ENCODE data around the gene CLPX.
"Not testable (repeated sequence)": the region's sequence is repeated elsewhere in the genome, so short reads cannot be mapped to it uniquely, and the experiment has no call there.

The CLPX gene

DNA sequence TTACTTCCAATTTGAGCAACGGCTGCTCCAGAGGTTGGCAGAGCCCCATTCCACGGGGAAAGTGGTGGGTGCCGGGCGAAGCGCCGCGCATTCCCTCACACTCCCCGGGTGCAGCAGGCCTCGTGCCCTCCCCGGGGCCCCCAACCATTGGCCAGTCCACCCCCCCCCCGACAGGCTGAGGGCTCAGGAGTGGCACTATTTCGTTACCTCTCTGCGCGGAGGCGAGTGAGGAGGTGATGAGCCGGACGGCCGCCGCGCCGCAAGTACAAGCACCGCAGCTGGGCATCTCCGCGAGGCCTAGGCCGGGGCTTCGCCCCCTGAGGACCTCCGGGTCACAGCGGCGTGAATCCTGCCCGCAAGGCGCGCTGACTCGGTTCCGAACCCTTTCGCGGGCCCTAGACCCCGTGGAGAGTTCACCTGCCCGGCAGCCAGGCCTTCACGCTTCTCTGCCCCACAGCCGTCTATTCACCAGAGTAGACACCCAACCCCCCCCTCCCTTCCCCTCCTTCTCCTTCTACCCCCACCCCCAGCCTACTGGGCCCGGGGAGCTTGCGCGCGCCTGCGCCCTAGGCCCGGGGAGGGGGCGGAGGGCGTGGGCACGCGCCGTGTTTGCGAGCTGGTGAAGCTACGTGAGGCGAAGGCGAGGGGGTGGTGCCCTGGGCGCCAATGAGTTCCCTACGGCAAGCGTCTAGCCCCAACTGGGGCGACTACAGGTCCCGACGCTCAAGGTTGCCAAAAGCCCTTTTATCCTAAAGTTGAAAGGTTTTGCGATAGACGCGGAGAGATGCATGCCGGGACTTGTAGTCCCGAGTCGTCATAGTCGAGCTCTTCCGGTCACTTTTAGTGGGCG is at the start of gene CLPX:
CLPX (minus strand) TSS at position 475 of the 850 bp plus-strand sequence; CDS start at position 286, 189 bp downstream.
- DNase-seq: peak; percentile 46 to 94 (median 88)

GRCh38 chr15:65233696-65234095 is 48.6 kb upstream of the CLPX start:
- DNase-seq: no peak

- DNase-seq: no peak
Observed at GRCh38 chr15:65232520-65232919, 47.4 kb upstream of the CLPX start.

DNA sequence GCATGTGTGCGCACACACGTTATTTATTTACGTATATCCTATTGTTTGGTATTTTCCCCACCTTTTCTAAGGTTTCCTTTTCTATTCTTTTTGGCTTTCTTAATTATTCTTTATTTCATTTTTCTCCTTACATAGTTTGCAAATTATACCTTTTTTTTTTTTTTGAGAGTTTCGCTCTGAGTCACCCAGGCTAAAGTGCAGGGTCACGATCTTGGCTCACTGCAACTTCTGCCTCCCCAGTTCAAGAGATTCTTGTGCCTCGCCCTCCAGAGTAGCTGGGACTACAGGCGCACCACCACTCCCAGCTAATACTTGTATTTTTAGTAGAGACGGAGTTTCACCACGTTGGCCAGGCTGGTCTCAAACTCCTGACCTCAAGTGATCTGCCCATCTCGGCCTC is 46.2 kb upstream of the CLPX start:
- DNase-seq: no peak

- not testable (repeated sequence) for DNase-seq
Observed at GRCh38 chr15:65226901-65227300, 41.8 kb upstream of the CLPX start.

DNA sequence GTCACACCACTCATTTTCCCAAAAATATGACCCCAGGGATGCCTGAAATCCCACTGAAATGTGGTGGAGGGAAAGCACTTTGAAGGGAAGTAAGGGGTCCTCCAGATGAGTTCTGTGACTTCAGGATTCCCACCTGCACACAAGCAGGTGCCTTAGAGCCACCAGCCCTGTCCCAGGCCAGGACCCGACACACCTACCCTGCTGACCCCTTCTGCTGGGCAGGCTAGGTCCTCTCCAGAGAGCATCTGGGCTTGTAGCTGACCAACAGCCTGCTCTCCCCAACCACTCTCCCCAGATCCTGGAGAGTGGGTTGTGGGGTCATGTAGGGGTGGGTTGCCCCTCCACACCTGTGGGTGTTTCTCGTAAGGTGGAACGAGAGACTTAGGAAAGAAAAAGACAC is 41.1 kb upstream of the CLPX start:
- DNase-seq: no peak

DNA sequence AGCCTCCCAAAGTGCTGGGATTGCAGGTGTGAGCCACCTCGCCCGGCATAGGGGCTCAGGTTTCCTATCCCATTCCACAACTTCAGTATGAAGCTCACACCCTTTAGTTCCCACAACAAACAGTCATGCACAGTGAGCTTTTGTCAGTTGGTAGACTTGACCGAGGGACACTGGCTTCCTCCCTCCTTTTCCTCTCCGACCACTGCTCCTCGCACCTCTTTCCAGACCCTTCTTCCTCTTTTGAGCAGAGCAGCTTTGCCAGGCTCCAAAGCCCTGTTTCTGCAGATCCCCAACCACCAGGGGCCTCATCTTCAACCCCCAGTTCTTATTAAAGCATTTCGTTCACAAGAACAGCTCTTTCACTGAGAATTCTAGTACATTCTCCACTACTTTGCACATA is 38.9 kb upstream of the CLPX start:
- no peak for DNase-seq

DNA sequence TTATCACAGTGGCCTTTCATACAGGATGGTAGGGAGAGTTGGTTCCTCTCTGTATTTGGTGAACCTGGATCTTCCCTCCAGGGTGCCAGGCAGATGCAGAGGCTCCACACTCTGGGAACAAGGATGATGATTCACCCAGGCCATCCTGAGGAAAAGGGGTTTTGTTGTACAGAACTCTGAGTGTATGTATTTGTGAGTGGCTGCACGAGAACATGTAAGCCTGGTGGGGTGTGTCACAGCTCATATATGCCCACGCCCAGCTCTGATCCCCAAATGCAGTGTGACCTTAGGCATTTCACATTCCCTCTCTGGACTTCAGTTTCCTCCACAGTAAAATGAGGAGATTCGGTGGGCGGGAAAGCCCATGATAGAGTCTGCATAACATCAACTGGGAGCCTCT is 37.7 kb upstream of the CLPX start:
- DNase-seq: no peak

DNA sequence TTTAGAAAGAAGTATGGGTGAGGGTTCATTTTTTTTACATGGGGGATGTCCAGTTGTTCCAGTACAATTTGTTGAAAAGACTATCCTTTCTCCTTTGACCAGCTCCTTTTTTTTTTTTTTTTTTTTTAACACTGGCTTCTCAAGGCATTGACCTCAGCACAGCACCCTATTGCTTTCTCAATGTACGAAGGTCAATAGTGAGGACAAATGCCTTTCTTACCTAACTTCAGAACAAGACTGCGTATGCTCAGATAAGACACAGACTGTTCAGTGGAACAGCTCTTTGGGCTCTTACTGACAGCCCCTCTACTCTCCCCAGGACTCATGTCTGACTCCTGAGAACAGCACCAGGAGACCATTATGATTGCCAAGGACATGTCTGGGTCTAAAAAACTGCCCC is 36.6 kb upstream of the CLPX start:
- no peak for DNase-seq

GRCh38 chr15:65219137-65219536 is 34.0 kb upstream of the CLPX start:
- DNase-seq: no peak

DNA sequence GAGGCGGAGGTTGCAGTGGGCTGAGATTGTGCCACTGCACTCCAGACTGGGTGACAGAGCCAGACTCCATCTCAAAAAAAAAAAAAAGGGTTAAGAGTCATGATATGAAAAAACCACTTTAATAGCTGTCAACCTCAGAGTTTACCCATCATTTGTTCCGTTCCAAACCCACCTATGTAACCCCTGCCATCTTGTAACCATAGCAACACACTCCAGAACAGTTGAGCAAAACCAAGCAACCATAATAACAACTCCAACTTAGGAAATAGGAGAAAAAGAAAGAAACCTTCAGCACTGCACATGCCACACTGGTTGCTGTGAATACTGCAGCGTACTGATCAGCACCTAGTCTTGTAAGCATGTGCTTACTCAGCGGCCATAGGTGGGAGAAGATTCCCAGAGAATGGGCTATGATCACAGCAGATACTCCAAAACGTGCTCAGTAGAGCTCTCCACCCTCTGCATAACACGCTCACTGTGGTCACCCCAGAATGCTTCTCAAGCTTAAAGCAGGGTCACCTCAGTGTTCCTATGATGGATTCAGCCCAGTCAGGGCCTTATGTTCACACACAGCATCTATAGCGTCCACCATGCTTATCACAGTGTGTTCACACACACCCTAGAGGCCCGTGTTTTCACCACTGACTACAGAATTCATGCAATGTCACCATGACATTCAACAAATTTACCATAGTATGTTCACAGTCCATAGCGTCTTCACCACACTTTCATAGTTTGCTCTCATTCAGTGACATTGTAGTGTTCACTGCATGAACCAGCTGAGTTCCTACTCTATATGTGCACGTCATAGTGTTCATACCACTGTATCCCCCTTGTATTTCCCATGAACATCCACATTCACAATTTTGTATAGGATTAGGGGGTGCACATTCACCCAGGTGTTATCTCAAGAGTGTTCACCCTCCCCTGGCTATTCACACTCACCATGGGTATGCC is 32.7 kb upstream of the CLPX start:
- no peak for DNase-seq

- DNase-seq: no peak
Observed at GRCh38 chr15:65215496-65215895, 30.4 kb upstream of the CLPX start.

DNA sequence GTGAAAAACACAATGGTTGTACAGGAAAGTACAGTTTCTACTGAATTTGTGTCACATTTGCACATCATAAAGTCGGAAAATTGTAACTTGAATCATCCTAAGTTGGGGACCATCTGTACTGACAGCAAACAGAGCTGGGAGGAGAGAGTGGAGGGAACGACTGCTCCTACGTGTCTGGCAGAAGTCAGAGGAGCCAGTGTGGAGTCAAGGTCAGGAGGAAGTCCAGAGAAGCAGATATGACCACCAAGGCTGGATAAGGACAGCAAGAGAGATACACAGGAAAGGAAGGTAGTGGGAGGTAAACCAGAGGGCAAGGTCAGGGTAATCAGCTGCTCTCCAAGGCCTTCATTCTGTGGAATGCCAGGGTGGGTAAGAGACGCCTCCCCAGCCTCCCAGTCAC is 28.9 kb upstream of the CLPX start:
- no peak for DNase-seq

GRCh38 chr15:65213241-65213640 is 28.1 kb upstream of the CLPX start:
- DNase-seq: no peak

DNA sequence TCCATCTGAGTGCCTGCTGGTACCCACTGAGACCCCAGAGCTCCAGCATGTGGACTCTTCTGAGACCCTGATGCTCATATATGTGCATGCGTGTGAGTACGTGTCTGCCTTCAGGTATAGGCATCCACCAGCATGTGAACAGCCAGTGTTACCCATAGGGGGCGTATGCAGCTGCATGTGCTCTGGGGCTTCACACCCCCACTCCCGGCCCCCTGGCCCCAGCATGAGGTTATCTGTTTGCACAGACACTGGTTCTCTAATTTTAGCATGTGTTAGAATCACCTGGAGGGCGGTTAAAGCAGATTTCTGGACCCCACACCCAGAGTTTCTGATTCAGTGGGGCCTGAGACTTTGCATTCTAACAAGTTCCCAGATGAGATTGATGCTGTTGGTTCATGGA is 27.0 kb upstream of the CLPX start:
- DNase-seq: no peak

DNA sequence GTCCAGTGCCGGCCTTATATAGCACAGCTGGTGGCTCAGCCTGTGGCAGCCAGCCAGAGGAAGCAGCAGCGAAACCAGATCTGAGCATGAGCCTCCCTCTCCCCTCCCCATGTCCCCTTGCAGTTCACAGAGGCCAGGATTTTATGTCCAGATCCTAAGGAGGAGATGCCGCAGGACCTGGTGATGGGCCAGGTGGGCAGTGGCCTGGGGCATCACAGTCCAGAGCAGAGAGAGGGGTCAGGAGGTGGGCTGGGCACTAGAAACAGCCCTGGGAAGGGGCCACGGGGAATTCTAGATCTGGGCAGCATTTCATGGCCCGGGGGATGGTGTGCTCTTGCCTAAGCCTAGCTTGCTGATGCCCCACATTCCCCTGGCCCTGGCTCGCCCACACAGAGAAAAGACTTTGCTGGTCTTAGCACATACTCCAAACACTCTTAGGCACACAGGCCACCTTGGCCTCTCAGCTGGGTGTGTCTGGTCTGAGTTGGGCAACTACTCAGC is 26.4 kb upstream of the CLPX start:
- DNase-seq: no peak

DNA sequence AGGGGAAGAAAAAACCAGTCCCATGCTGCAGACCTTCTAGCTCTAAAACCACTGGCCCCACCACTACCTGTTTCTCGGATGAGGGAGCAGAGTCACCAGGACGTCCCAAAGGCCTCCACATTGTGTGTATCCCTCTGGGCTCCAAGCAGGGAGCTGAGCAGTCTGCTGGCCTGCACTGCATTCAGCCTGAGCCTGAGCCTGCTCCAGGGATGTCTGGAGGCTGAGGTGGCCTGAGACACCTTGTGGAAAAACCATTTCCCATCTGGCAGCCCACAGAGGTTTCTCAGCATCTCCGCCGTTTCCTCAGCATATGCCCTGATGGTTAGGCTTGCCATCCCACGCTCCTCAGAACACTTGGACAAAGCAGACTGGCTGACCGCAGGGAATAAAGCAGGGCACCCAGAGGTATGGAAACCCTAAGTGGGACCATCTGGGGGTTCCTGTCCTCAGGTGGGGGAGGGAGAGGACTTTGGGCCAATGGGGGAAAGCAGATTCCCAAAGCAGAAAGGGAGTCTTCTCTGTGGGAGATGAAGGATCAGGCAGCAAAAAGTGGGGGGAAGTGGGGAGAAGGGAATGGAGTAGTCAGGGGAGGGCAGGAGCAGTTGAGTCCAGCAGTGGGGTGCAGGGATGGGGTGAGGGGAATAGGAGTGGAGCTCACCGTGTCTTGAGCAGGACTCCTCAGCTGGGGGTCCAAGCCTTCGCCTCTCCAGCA is 25.8 kb upstream of the CLPX start, which contains the start of gene CILP:
CILP (minus strand) TSS at position 704 of the 712 bp plus-strand sequence. CDS start 1,718 bp downstream, outside the sequence.
- DNase-seq: no peak

DNA sequence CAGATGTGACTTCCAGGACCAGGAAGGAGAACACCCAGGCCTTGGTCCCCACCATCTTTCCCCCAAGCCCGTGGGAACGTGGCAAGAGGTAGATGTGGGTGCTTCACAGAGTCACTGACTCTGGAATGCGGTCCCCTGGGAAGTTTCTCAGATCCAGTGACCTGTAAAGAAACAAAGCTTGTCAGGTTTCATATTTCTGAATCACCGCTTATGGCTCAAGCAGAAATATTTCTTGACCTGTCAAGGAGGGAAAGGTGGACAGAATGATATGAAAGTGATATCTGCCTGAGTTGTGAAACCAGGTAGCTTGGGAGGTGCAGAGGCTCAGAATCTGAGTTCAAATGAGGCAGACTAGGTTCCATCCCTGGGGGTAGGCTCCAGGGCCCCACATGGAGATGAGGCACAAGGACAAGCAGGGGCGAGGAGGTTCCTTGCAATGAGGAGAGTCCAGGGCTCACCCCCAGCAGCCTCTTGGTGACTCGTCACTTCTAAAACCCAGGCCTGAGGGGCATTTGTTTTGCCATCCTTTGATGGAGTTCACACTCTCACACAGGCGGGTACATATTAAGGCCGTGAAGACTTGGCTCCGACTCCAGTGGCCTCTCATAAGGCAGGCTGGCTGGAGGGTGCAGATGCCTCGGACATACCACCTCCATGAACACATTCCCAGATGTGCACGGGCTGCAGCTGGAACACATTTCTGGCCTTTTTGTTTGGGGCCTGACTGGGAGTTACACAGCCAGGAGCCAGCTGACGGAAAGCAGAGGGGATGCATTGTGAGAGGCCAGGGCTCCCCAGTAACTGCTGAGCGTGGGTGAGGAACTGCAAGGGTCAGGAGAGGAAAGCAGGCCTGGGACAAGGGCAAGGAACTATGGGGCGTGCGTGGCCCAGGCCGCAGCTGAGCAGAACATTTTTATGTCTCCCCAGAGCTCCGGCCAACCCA is 24.8 kb upstream of the CLPX start:
- no peak for DNase-seq

DNA sequence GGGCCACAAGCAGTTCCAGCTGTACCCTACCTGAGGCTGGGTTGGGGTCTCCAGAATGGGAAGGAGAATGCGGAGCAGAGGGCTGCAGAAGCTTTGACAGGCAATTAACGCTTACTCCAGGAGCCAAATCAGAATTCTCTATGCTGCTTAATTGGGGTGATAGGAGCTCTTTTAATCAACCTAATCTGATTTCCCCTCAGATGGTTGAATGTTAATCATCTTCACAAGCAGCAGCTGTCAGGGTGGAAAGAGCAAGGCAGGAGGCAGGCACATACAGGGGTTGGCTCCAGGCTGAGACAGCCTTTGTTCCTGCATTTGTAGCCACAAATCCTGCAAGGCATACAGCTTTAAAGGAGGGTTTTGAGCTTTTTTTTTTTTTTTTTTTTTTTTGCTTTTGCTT is 23.5 kb upstream of the CLPX start:
- no peak for DNase-seq

DNA sequence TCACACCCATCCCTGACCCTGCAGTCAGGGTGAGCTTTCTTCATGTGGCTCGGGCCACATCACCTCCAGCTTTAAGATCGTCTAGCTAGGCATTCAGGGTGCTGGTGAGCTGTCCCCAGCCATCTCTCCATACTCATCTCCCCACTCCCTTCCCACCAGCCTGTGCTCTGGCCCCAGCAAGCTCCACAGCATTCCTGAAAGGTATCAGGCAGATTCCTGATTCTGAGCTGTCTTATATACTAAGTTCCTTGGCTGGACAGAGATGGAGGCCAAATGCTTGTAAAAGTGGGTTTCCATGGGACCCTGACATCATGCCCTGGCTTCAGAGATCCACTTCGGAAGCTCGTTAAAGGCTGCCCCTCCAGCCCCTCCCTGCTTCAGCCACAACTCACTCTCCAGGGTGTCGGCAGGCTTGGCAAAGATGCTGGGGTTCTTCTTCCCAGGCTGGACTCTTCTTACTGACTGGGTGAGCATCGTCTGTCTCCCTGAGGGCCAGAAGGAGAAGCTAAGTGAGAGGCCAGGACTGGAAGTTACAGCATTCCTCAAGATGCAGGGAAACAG is 22.2 kb upstream of the CLPX start:
- no peak for DNase-seq

GRCh38 chr15:65206750-65207149 is 21.6 kb upstream of the CLPX start:
- no peak for DNase-seq
